ENCODE measurements around the gene EPHB1.

The EPHB1 gene

GRCh38 chr3:135155791-135156190 lies 360.7 kb downstream of the EPHB1 start:
- no peak for DNase-seq (ENCODE audit: low read depth)
- no peak overlapping the region for H3K4me3 ChIP-seq (ENCODE audit: low read depth, low read length)

- DNase-seq (ENCODE audit: low read depth): no peak
- no peak overlapping the region for H3K4me3 ChIP-seq (ENCODE audit: low read depth, low read length)
These were observed 362.1 kb downstream of the EPHB1 start for GRCh38 chr3:135157045-135157740.

GRCh38 chr3:135158520-135158919 lies 363.5 kb downstream of the EPHB1 start:
- no peak for DNase-seq (ENCODE audit: low read depth)
- H3K4me3 ChIP-seq (ENCODE audit: low read depth, low read length): no peak overlapping the region

- H3K4me3 ChIP-seq (ENCODE audit: low read depth, low read length): no peak overlapping the region
- no peak for DNase-seq (ENCODE audit: low read depth)
These were observed 364.7 kb downstream of the EPHB1 start for GRCh38 chr3:135159681-135160247.

GRCh38 chr3:135161425-135161824 lies 366.4 kb downstream of the EPHB1 start:
- DNase-seq (ENCODE audit: low read depth): no peak
- no peak overlapping the region for H3K4me3 ChIP-seq (ENCODE audit: low read depth, low read length)

GRCh38 chr3:135163701-135164100 lies 368.6 kb downstream of the EPHB1 start:
- H3K4me3 ChIP-seq (ENCODE audit: low read depth, low read length): no peak overlapping the region
- no peak for DNase-seq (ENCODE audit: low read depth)

- DNase-seq (ENCODE audit: low read depth): no peak
- H3K4me3 ChIP-seq (ENCODE audit: low read depth, low read length): no peak overlapping the region
These were observed 370.2 kb downstream of the EPHB1 start for GRCh38 chr3:135165260-135165659.

GRCh38 chr3:135166266-135166825 lies 371.3 kb downstream of the EPHB1 start:
- no peak overlapping the region for H3K4me3 ChIP-seq (ENCODE audit: low read depth, low read length)
- DNase-seq (ENCODE audit: low read depth): no peak

- no peak overlapping the region for H3K4me3 ChIP-seq (ENCODE audit: low read depth, low read length)
- DNase-seq (ENCODE audit: low read depth): no peak
These were observed 373.8 kb downstream of the EPHB1 start for GRCh38 chr3:135168822-135169221.

GRCh38 chr3:135169651-135170050 lies 374.6 kb downstream of the EPHB1 start:
- no peak for DNase-seq (ENCODE audit: low read depth)
- H3K4me3 ChIP-seq (ENCODE audit: low read depth, low read length): no peak overlapping the region

- no peak for DNase-seq (ENCODE audit: low read depth)
These were observed 375.7 kb downstream of the EPHB1 start for GRCh38 chr3:135170732-135171131.

GRCh38 chr3:135172191-135172869 lies 377.3 kb downstream of the EPHB1 start:
- DNase-seq (ENCODE audit: low read depth): no peak
- no peak overlapping the region for H3K4me3 ChIP-seq (ENCODE audit: low read depth, low read length)

More at GRCh38 chr3:135170732-135171131, 375.7 kb downstream of the EPHB1 start:
- H3K4me3 ChIP-seq (ENCODE audit: low read depth, low read length): no peak overlapping the region

- no peak for DNase-seq (ENCODE audit: low read depth)
These were observed 380.7 kb downstream of the EPHB1 start for GRCh38 chr3:135175728-135176277.

GRCh38 chr3:135176881-135177280 lies 381.8 kb downstream of the EPHB1 start:
- DNase-seq (ENCODE audit: low read depth): no peak
- H3K4me3 ChIP-seq (ENCODE audit: low read depth, low read length): no peak overlapping the region

More at GRCh38 chr3:135175728-135176277, 380.7 kb downstream of the EPHB1 start:
- no peak overlapping the region for H3K4me3 ChIP-seq (ENCODE audit: low read depth, low read length)

- DNase-seq (ENCODE audit: low read depth): no peak
- no peak overlapping the region for H3K4me3 ChIP-seq (ENCODE audit: low read depth, low read length)
These were observed 383.5 kb downstream of the EPHB1 start for GRCh38 chr3:135178566-135178965.

GRCh38 chr3:135181408-135181807 lies 386.3 kb downstream of the EPHB1 start:
- no peak for DNase-seq (ENCODE audit: low read depth)
- no peak overlapping the region for H3K4me3 ChIP-seq (ENCODE audit: low read depth, low read length)

GRCh38 chr3:135182364-135182998 lies 387.4 kb downstream of the EPHB1 start:
- H3K4me3 ChIP-seq (ENCODE audit: low read depth, low read length): no peak overlapping the region
- DNase-seq (ENCODE audit: low read depth): no peak

- H3K4me3 ChIP-seq (ENCODE audit: low read depth, low read length): no peak overlapping the region
- no peak for DNase-seq (ENCODE audit: low read depth)
These were observed 395.6 kb downstream of the EPHB1 start for GRCh38 chr3:135190658-135191057.

GRCh38 chr3:135191708-135192107 lies 396.6 kb downstream of the EPHB1 start:
- H3K4me3 ChIP-seq (ENCODE audit: low read depth, low read length): no peak overlapping the region

GRCh38 chr3:135192929-135193328 lies 397.9 kb downstream of the EPHB1 start:
- no peak overlapping the region for H3K4me3 ChIP-seq (ENCODE audit: low read depth, low read length)
- no peak for DNase-seq (ENCODE audit: low read depth)

More at GRCh38 chr3:135191708-135192107, 396.6 kb downstream of the EPHB1 start:
- DNase-seq (ENCODE audit: low read depth): no peak

Measured in skeletal muscle cell (primary cell).